Activated T-helper 2 cell treated with anti-CD3 and anti-CD28 coated beads, Interferon-gamma antibody, Interleukin-2, Interleukin-4, amounts not matched to agents 10 μg/mL and 5 μg/mL and 100 μg/mL, durations not matched to agents 14 hours and 24 hours and 36 hours (primary cell): ENCODE results near the gene ST6GALNAC3. TPM values are rescaled to one million over a fixed set of nuclear protein-coding genes. Genes with fewer than 3 reads are reported as not detected.

Experiments
- DNase-seq: peaks from one replicate; pipeline ENCODE4 v3.0.0; 2021; ENCODE audit warnings: low spot score
- H3K27ac Mint-ChIP-seq: one replicate; pipeline ENCODE4 v1.8.0; 2021; ENCODE audit warnings: mixed read lengths
- H3K27me3 Mint-ChIP-seq: one replicate; pipeline ENCODE4 v1.8.0; 2021; ENCODE audit warnings: low read depth, mixed read lengths
- H3K36me3 Mint-ChIP-seq: one replicate; pipeline ENCODE4 v1.8.0; 2021; ENCODE audit warnings: low read depth, mixed read lengths
- H3K4me1 Mint-ChIP-seq: one replicate; pipeline ENCODE4 v1.8.0; 2021; ENCODE audit warnings: low read depth, mixed read lengths
- H3K4me3 Mint-ChIP-seq: one replicate; pipeline ENCODE4 v1.8.0; 2021; ENCODE audit warnings: low read depth, mild to moderate bottlenecking, moderate library complexity, mixed read lengths
- H3K9me3 Mint-ChIP-seq: one replicate; pipeline ENCODE4 v1.8.0; 2021; ENCODE audit warnings: mixed read lengths
- intact Hi-C: fragments of 100-400 bp; cut with micrococcal nuclease; formaldehyde crosslinking; loops from one replicate; pipeline ENCODE4 v1.15.1; 2023
- total RNA-seq: library from RNA; stranded (reverse); gene quantifications from 2 replicates; pipeline ENCODE4 v1.2.3, GENCODE V29; 2022

ST6GALNAC3 gene
- total RNA-seq, 1 donor from 2014 or later = not detected

- Mint-ChIP-seq H3K4me3 (no peak overlapping the region), H3K27me3 (no peaks in the 10 kb centered on the region), H3K27ac (no peak overlapping the region), H3K4me1 (peaks cover 2% of the 10 kb centered on the region), H3K9me3 (no peaks in the 10 kb centered on the region), H3K36me3 (no peaks in the 10 kb centered on the region)
- intact Hi-C loops = no loop called here
- DNase-seq = no peak
Observed at GRCh38 chr1:76160225-76160624, 85.7 kb downstream of the ST6GALNAC3 start.

- no peaks in the 10 kb centered on the region for H3K9me3 Mint-ChIP-seq
- no peak overlapping the region for H3K27ac Mint-ChIP-seq
- no peaks in the 10 kb centered on the region for H3K36me3 Mint-ChIP-seq
- DNase-seq = no peak
- no peaks in the 10 kb centered on the region for H3K27me3 Mint-ChIP-seq
- intact Hi-C loops = no loop called here
- H3K4me3 Mint-ChIP-seq = no peak overlapping the region
- no peaks in the 10 kb centered on the region for H3K4me1 Mint-ChIP-seq
Observed at GRCh38 chr1:76161451-76161850, 86.9 kb downstream of the ST6GALNAC3 start.

- H3K27ac Mint-ChIP-seq = no peak overlapping the region
- H3K4me1 Mint-ChIP-seq = no peaks in the 10 kb centered on the region
Observed at GRCh38 chr1:76162254-76162653, 87.7 kb downstream of the ST6GALNAC3 start.

DNA sequence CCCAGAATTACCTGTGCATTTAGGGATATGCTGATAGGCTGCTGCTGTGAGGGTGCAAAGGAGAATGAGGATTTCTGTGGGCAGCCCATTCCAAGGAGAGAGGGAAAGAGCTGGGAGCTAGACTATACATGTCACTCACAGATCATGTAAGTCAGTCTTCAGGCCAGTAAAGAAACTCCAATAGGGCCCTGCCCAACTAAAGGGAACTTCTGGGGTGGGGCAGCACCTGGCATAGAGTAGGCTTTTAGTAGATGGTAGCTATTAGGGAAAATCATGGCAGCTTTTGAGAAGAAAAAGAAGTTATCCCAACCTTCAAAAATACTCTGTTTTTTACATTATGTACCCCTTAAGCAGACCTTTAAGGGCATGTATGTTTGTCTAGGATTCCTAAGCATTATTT is 89.6 kb downstream of the ST6GALNAC3 start:
- DNase-seq = no peak
- Mint-ChIP-seq H3K9me3 (peaks cover 20% of the 10 kb centered on the region), H3K4me3 (no peak overlapping the region), H3K27ac (no peak overlapping the region), H3K27me3 (peaks cover 5% of the 10 kb centered on the region), H3K4me1 (no peaks in the 10 kb centered on the region), H3K36me3 (no peaks in the 10 kb centered on the region)
- intact Hi-C loops = no loop called here

More at GRCh38 chr1:76162254-76162653, 87.7 kb downstream of the ST6GALNAC3 start:
- no peak overlapping the region for H3K4me3 Mint-ChIP-seq
- peaks cover 3% of the 10 kb centered on the region for H3K9me3 Mint-ChIP-seq
- no peaks in the 10 kb centered on the region for H3K27me3 Mint-ChIP-seq
- intact Hi-C loops = no loop called here
- DNase-seq = no peak
- H3K36me3 Mint-ChIP-seq = no peaks in the 10 kb centered on the region

- no peaks in the 10 kb centered on the region for H3K36me3 Mint-ChIP-seq
- H3K4me1 Mint-ChIP-seq = no peaks in the 10 kb centered on the region
- intact Hi-C loops = no loop called here
- peaks cover 23% of the 10 kb centered on the region for H3K9me3 Mint-ChIP-seq
- peaks cover 5% of the 10 kb centered on the region for H3K27me3 Mint-ChIP-seq
- H3K27ac Mint-ChIP-seq = no peak overlapping the region
- DNase-seq = no peak
- no peak overlapping the region for H3K4me3 Mint-ChIP-seq
Observed at GRCh38 chr1:76170084-76170483, 95.5 kb downstream of the ST6GALNAC3 start.

DNA sequence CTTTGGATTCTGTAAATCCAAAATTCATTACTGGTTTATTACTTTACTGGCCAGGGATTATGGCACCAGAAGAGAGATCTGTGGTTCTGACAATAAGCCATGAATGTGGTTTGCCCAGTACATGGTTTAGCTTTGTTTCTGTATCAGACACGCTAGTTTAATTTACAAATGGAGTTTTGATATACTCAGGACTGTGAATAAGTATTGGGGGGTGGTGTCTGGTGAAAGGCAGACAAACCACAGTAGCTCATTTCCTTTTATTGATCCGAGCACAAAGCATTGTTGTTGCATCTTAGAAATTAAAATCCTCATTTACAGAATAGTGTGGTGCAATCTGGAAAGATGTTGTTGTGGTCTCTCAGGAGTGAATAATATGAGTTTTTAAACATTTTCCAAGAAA is 96.0 kb downstream of the ST6GALNAC3 start:
- intact Hi-C loops = no loop called here
- no peaks in the 10 kb centered on the region for H3K36me3 Mint-ChIP-seq
- DNase-seq = no peak
- no peaks in the 10 kb centered on the region for H3K4me1 Mint-ChIP-seq
- H3K4me3 Mint-ChIP-seq = no peak overlapping the region
- H3K9me3 Mint-ChIP-seq = peaks cover 23% of the 10 kb centered on the region
- H3K27ac Mint-ChIP-seq = no peak overlapping the region
- H3K27me3 Mint-ChIP-seq = peaks cover 5% of the 10 kb centered on the region

DNA sequence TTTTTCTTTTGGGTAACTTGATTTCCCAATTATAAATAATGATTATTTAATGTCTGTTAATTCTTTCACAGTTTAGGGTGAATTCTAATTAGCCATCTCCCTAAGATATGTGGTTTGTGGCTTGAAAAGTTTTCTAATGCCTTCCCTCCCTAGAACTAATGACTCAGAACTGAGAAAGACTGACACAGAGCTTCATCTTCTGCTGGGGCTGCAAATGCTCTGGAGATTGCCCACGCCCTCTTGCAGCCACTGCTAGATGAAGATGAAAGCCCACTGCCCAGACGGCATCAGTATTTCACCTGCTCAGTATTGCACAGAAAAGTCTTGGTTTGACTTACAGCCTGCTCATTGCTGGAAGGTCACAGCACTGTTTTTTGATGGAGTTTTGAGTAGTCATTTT is 101.5 kb downstream of the ST6GALNAC3 start:
- Mint-ChIP-seq H3K4me3 (no peak overlapping the region), H3K36me3 (no peaks in the 10 kb centered on the region), H3K9me3 (no peaks in the 10 kb centered on the region), H3K27me3 (no peaks in the 10 kb centered on the region), H3K4me1 (peaks cover 6% of the 10 kb centered on the region), H3K27ac (no peak overlapping the region)
- intact Hi-C loops = no loop called here
- DNase-seq = no peak

DNA sequence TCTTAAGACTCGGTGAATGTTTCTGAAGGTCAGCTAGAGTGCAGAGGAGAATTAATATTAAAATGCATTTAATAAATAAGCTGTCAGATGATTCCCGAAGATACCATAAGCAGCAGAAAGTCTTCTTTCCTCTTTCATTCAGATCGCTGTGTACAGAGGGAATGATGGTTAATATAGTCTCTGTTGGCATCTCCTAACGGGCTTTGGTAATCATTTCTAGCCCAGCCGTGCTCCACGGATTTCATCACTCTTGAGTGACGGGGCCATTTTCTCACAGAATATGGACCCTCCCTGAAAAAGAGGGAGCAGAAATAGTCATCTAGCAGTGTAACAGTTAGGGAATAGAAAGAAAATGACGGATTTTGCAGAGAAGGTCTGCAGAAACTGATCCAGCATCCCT is 103.1 kb downstream of the ST6GALNAC3 start:
- DNase-seq = no peak
- Mint-ChIP-seq H3K27me3 (no peaks in the 10 kb centered on the region), H3K36me3 (no peaks in the 10 kb centered on the region), H3K4me3 (no peak overlapping the region), H3K4me1 (peaks cover 6% of the 10 kb centered on the region), H3K9me3 (no peaks in the 10 kb centered on the region), H3K27ac (no peak overlapping the region)
- intact Hi-C loops = no loop called here

GRCh38 chr1:76179219-76179698 is 104.7 kb downstream of the ST6GALNAC3 start:
- Mint-ChIP-seq H3K27me3 (no peaks in the 10 kb centered on the region), H3K4me3 (no peak overlapping the region), H3K4me1 (peaks cover 6% of the 10 kb centered on the region), H3K9me3 (no peaks in the 10 kb centered on the region), H3K27ac (no peak overlapping the region), H3K36me3 (no peaks in the 10 kb centered on the region)
- DNase-seq = no peak
- intact Hi-C loops = no loop called here

DNA sequence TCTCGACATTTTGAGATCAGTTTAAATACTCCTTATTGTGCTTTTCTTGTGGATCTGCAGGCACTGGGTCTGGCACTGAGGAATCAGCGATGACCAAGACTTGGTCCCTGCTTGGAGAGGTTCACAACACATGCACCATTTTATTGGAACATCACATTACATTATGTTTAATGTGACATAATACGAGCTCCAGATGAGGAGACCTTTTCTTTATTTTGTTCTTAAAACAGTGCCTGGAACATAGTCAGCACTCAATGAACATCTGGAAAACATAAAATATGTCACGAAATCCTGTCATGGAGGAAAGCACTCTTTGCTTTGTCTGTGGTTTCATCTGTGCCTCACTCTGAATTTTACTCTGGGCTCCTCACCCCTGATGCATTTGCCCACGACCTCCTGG is 110.7 kb downstream of the ST6GALNAC3 start:
- H3K36me3 Mint-ChIP-seq = no peaks in the 10 kb centered on the region
- intact Hi-C loops = no loop called here
- H3K9me3 Mint-ChIP-seq = no peaks in the 10 kb centered on the region
- H3K27ac Mint-ChIP-seq = no peak overlapping the region
- H3K4me1 Mint-ChIP-seq = no peaks in the 10 kb centered on the region
- no peak overlapping the region for H3K4me3 Mint-ChIP-seq
- H3K27me3 Mint-ChIP-seq = no peaks in the 10 kb centered on the region
- no peak for DNase-seq

DNA sequence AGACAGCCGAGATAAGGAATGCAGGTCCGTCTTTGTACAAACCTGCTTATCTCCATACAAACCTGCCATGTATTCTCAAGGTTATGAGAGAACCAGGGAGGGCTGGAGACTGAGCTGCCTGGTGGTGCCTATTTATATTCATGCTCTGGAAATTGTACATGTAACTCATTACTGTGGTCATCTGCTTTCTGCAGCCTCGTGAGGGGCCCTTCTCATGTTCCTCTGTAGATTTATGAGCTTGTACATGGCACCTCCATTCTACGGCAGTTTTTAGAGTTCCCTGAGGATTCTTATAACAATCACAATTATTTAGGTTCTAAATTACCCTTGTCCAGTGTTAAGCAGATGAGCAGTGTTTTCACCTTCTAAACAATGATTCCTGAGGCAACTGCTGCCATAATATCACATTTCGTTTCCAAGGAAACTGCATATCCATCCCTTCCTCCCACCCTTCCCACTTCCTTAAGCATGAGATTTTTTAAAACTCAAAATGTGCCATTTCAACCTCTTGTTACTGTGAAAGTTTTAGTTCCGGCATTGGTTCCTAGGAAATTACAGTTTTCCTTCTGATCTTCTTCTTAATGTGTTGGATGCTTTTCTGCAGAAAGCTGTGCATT is 112.1 kb downstream of the ST6GALNAC3 start:
- intact Hi-C loops = no loop called here
- no peaks in the 10 kb centered on the region for H3K9me3 Mint-ChIP-seq
- no peaks in the 10 kb centered on the region for H3K27me3 Mint-ChIP-seq
- no peak overlapping the region for H3K27ac Mint-ChIP-seq
- no peak for DNase-seq
- H3K36me3 Mint-ChIP-seq = no peaks in the 10 kb centered on the region
- H3K4me3 Mint-ChIP-seq = no peak overlapping the region
- H3K4me1 Mint-ChIP-seq = no peaks in the 10 kb centered on the region

DNA sequence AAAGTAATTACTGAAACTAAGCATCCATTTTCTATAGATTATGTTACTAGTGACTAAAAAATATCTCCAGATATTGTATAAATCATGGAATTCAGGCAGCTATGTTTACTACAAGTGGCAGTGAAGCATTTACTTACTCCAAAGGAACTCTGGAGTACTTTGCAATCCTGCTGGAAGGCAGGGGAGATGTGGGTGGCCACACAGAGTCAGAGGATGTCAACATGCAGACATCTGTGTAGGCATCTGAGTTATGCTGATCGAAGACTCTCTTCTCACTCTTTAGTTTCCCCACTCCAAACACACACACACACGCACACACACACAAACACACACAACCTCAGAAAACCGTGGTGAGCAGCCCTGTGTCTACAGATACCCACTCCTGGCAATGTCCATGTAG is 112.9 kb downstream of the ST6GALNAC3 start:
- no peaks in the 10 kb centered on the region for H3K4me1 Mint-ChIP-seq

DNA sequence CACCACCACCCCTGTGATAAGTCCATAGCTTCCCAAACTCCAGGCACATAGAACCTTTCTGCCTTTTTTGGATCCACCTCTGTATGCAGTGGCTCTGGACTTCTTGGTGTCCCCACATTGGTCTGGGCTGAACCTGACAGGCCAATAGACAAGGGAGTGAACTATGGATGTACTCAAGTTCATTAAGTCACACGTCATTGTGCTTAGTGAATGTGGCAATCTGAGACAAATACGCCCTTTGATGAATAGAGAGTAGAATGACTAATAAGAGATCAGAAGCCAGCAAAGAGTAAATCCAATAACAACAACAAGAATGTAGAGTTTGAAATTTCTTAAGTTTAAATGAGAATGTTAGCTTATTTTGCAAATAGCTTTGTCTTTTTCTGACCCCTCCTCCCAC is 114.8 kb downstream of the ST6GALNAC3 start:
- intact Hi-C loops = no loop called here
- no peaks in the 10 kb centered on the region for H3K9me3 Mint-ChIP-seq
- no peaks in the 10 kb centered on the region for H3K4me1 Mint-ChIP-seq
- no peak overlapping the region for H3K27ac Mint-ChIP-seq
- no peak for DNase-seq
- no peak overlapping the region for H3K4me3 Mint-ChIP-seq
- H3K27me3 Mint-ChIP-seq = no peaks in the 10 kb centered on the region
- no peaks in the 10 kb centered on the region for H3K36me3 Mint-ChIP-seq

More for the DNA sequence above, 112.9 kb downstream of the ST6GALNAC3 start:
- Mint-ChIP-seq H3K36me3 (no peaks in the 10 kb centered on the region), H3K9me3 (no peaks in the 10 kb centered on the region), H3K27me3 (no peaks in the 10 kb centered on the region), H3K27ac (no peak overlapping the region), H3K4me3 (no peak overlapping the region)
- intact Hi-C loops = no loop called here
- DNase-seq = no peak
